Astrocyte of the spinal cord (primary cell): ENCODE measurements around the gene HOXC5.

Experiments
- DNase-seq: peaks from one replicate; pipeline ENCODE4 v3.0.0; 2011; ENCODE audit warnings: low read depth, low spot score
- H3K4me3 ChIP-seq: 2 replicates; pipeline ENCODE4 v1.5.1; 2011; ENCODE audit warnings: low read depth, mild to moderate bottlenecking, low read length, moderate library complexity
- in situ Hi-C: cut with HindIII; loops from 2 replicates; pipeline ENCODE4 v1.10.0; 2017; ENCODE audit warnings: low sequenced_read_pairs
- TF ChIP-seq, protein P1 (sequence below): IDR thresholded peaks from 2 replicates; pipeline ENCODE4 v1.5.1; 2012; ENCODE audit warnings: low read depth, mild to moderate bottlenecking, low read length, inconsistent platforms

The HOXC5 gene

DNA sequence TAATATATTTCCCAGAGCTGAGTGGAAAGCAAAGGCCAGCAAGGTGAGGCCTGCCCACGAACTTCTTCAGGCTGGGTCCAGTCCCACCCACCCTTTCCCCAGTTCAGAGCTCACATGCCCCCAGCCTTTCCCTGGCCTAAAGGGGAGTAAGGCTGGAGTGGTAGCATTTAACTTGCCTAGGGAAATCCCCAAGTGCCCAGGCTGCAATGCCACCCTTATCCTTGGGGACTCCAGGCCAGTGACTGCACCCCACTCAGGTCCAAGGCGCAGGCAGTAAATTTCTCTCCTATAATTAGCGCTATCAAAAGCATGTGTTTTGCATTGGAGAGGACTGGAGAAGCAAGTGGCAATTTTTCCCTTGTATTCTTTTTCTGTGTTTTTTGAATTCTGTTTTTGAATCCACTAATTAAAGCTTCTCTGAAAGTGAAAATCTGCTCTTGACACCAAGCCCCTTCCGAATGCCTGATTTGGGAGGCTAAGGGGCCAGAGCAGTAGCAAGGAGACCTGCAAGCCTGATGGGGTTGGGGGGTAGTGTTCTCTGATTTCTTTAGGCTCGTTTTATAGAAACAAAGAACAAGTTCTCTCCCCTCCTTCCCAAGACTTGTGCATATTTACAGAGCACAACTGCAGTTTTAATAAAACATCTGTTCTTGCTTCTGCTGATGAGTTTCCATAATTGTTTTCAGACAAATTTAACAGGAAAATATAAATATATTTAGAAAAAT, 8.1 kb upstream of the HOXC5 start:
- DNase-seq, result no peak
- TF ChIP-seq, protein P1, sequence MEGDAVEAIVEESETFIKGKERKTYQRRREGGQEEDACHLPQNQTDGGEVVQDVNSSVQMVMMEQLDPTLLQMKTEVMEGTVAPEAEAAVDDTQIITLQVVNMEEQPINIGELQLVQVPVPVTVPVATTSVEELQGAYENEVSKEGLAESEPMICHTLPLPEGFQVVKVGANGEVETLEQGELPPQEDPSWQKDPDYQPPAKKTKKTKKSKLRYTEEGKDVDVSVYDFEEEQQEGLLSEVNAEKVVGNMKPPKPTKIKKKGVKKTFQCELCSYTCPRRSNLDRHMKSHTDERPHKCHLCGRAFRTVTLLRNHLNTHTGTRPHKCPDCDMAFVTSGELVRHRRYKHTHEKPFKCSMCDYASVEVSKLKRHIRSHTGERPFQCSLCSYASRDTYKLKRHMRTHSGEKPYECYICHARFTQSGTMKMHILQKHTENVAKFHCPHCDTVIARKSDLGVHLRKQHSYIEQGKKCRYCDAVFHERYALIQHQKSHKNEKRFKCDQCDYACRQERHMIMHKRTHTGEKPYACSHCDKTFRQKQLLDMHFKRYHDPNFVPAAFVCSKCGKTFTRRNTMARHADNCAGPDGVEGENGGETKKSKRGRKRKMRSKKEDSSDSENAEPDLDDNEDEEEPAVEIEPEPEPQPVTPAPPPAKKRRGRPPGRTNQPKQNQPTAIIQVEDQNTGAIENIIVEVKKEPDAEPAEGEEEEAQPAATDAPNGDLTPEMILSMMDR, result no peak
- no peak overlapping the region for H3K4me3 ChIP-seq
- in situ Hi-C loops, result loop anchor here (25.0 kb wide), 1 partner anchor 163 kb away; the partner anchor contains the start of gene SMUG1

- TF ChIP-seq, protein P1, result no peak
Measured at GRCh38 chr12:54025499-54026405, 7.1 kb upstream of the HOXC5 start.

GRCh38 chr12:54026640-54027441, 6.0 kb upstream of the HOXC5 start:
- no peak overlapping the region for H3K4me3 ChIP-seq
- no peak for DNase-seq
- in situ Hi-C loops, result no loop called here
- TF ChIP-seq, protein P1, result no peak

More at GRCh38 chr12:54025499-54026405, 7.1 kb upstream of the HOXC5 start:
- in situ Hi-C loops, result no loop called here
- DNase-seq, result no peak
- peak overlapping the region; percentile 7 for H3K4me3 ChIP-seq

GRCh38 chr12:54027442-54027786, 5.4 kb upstream of the HOXC5 start:
- TF ChIP-seq, protein P1, result no peak
- in situ Hi-C loops, result no loop called here
- no peak overlapping the region for H3K4me3 ChIP-seq
- DNase-seq, result no peak

DNA sequence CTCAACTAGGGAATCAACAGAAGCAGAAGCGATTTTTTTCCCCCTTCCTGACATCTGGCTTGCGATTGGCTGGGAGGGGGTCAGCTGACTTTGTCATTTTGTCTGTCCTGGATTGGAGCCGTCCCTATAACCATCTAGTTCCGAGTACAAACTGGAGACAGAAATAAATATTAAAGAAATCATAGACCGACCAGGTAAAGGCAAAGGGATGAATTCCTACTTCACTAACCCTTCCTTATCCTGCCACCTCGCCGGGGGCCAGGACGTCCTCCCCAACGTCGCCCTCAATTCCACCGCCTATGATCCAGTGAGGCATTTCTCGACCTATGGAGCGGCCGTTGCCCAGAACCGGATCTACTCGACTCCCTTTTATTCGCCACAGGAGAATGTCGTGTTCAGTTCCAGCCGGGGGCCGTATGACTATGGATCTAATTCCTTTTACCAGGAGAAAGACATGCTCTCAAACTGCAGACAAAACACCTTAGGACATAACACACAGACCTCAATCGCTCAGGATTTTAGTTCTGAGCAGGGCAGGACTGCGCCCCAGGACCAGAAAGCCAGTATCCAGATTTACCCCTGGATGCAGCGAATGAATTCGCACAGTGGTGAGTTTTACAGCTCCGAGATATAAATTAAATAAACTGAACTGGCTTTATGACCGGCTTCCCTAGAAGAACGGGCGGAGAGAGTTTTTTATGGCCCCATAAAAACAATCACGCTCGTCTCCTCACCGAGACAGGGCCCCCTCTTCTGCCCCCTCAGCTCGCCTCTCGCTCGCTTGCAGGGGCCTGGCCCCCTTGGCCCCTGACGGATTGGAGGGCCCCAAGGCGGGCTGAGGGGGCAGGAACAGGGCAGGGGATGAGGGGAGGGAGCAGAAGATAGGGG, 4.3 kb upstream of the HOXC5 start, which contains the start of gene HOXC6:
HOXC6 (plus strand) TSS at position 127 of the 888 bp plus-strand sequence; CDS start at position 209, 82 bp downstream.
- peak within 1 kb of the TSS; percentile 50 for H3K4me3 ChIP-seq
- DNase-seq, result peak; percentile 74
- TF ChIP-seq, protein P1, result no peak
- in situ Hi-C loops, result no loop called here
